GM12878 (cell line): ENCODE data around the gene DUSP10. TPM values are rescaled to one million over a fixed set of nuclear protein-coding genes. Genes with fewer than 3 reads are reported as not detected.

Experiments used
- ATAC-seq: fragments of 200-7000 bp; cut with Tn5 transposase; 3 replicates; pipeline ENCODE4 v1.9.1; 2020; ENCODE audit warnings: mild to moderate bottlenecking, moderate library complexity
- BruUV-seq: library from RNA; stranded (reverse); fragments of 400-500 nt; replicated peaks from 2 replicates; lab custom pipeline; 2021; lab: Mats Ljungman, UMichigan
- CTCF ChIA-PET: fragments of 300-600 bp; sonication (Branson Sonifier 250); formaldehyde crosslinking; extraction: SDS; loops from one replicate; lab custom pipeline; 2021; ENCODE audit warnings: inconsistent platforms; lab: Yijun Ruan, JAX
- POLR2A ChIA-PET: fragments of 350-600 bp; formaldehyde crosslinking; extraction: SDS; loops from one replicate; lab custom pipeline; 2021; ENCODE audit warnings: inconsistent platforms; lab: Charles Lee
- RAD21 ChIA-PET: fragments of 300-600 bp; sonication (Branson Sonifier 250); formaldehyde crosslinking; loops from one replicate; lab custom pipeline; 2023; ENCODE audit warnings: antibody characterized with exemption; ENCODE audit not compliant: unreplicated experiment; lab: Charles Lee
- SMC1A ChIA-PET: fragments of 300-600 bp; sonication (Branson Sonifier 250); formaldehyde crosslinking; loops from one replicate; lab custom pipeline; 2023; ENCODE audit not compliant: unreplicated experiment, uncharacterized antibody; lab: Charles Lee
- DNase-seq: peaks from one replicate; pipeline ENCODE4 v3.0.0-alpha.2; 2011; ENCODE audit warnings: low read depth, low spot score
- FAIRE-seq: peaks from 3 replicates; lab custom pipeline; 2011; peaks lifted over from hg19 to GRCh38; lab: Jason Lieb, UNC
- H2AFZ ChIP-seq: 2 replicates; pipeline ENCODE4 v1.6.0; 2011; ENCODE audit warnings: low read depth, low read length, control low read depth; ENCODE audit not compliant: control insufficient read depth
- H3K27ac ChIP-seq: 2 replicates; pipeline ENCODE4 v1.5.1; 2011; ENCODE audit warnings: control low read depth; ENCODE audit not compliant: control insufficient read depth, insufficient read depth
- H3K27me3 ChIP-seq, 2 experiments: replicated peaks in 1 of 2; 2 replicates each; pipeline versions ENCODE4 v1.6.0 to v1.6.1; 2011; ENCODE audit warnings: low read length in 1 of 2; ENCODE audit not compliant: control insufficient read depth in 2 of 2, insufficient read depth in 2 of 2
- H3K36me3 ChIP-seq, 2 experiments: 2 replicates each; pipeline ENCODE4 v1.5.1; 2011; ENCODE audit warnings: low read length in 1 of 2; ENCODE audit not compliant: control insufficient read depth in 2 of 2, insufficient read depth in 2 of 2
- H3K4me1 ChIP-seq: 2 replicates; pipeline ENCODE4 v1.6.1; 2011; ENCODE audit warnings: mild to moderate bottlenecking, low read length, moderate library complexity, mixed read lengths; ENCODE audit not compliant: control insufficient read depth, insufficient read depth
- H3K4me2 ChIP-seq: 2 replicates; pipeline ENCODE4 v1.6.0; 2011; ENCODE audit warnings: control low read depth; ENCODE audit not compliant: control insufficient read depth, insufficient read depth
- H3K4me3 ChIP-seq: fragments of 200-600 bp; sonication (generic); 2 replicates; pipeline ENCODE4 v1.5.1; 2016
- H3K79me2 ChIP-seq: 2 replicates; pipeline ENCODE4 v1.6.0; 2011; ENCODE audit warnings: low read length; ENCODE audit not compliant: control insufficient read depth, insufficient read depth
- H3K9ac ChIP-seq: 2 replicates; pipeline ENCODE4 v1.8.0; 2011; ENCODE audit warnings: low read length, control low read depth, mixed read lengths; ENCODE audit not compliant: control insufficient read depth, insufficient read depth
- H3K9me3 ChIP-seq: replicated peaks from 3 replicates; pipeline ENCODE4 v1.5.1; 2011; ENCODE audit warnings: mild to moderate bottlenecking, low read length; ENCODE audit not compliant: control insufficient read depth, insufficient read depth
- H4K20me1 ChIP-seq: 2 replicates; pipeline ENCODE4 v1.6.0; 2011; ENCODE audit not compliant: control insufficient read depth, insufficient read depth
- BCL3 ChIP-seq: IDR thresholded peaks from 2 replicates; pipeline ENCODE4 v1.6.1; 2011; ENCODE audit warnings: borderline replicate concordance, low read depth, mild to moderate bottlenecking, moderate library complexity, low read length; ENCODE audit not compliant: insufficient read depth, poor library complexity, severe bottlenecking
- BMI1 ChIP-seq: fragments of 450-650 bp; IDR thresholded peaks from 2 replicates; pipeline ENCODE4 v1.6.1; 2016; ENCODE audit warnings: mild to moderate bottlenecking, moderate library complexity, borderline replicate concordance
- BRCA1 ChIP-seq: IDR thresholded peaks from 2 replicates; pipeline ENCODE4 v1.6.1; 2011; ENCODE audit warnings: low read depth, low read length, improper control_type of control experiment
- CUX1 ChIP-seq: IDR thresholded peaks from 2 replicates; pipeline ENCODE4 v1.6.1; 2012; ENCODE audit warnings: improper control_type of control experiment, low read depth, low read length; ENCODE audit not compliant: insufficient replicate concordance
- GATAD2B ChIP-seq: fragments of 450-650 bp; conservative IDR thresholded peaks from 2 replicates; pipeline ENCODE4 v1.6.1; 2017; ENCODE audit warnings: low read depth, mild to moderate bottlenecking, moderate library complexity
- WGBS: methylation state at CpG from one replicate; pipeline ENCODE4 v1.1.6; 2016; ENCODE audit warnings: low lambda C conversion rate; ENCODE audit not compliant: insufficient replicate concordance, insufficient coverage; ENCODE audit errors: missing lambda C conversion rate; 5-methylcytosine and 5-hydroxymethylcytosine counted together
- in situ Hi-C: fragments of 300-500 bp; cut with MboI; formaldehyde crosslinking; loops from 9 replicates; pipeline ENCODE4 v1.14.3; 2018; ENCODE audit warnings: mixed read lengths
- intact Hi-C: fragments of 100-400 bp; cut with micrococcal nuclease; formaldehyde crosslinking; loops from one replicate; pipeline ENCODE4 v1.14.2; 2022; ENCODE audit not compliant: unreplicated experiment
- polyA plus RNA-seq, 11 experiments: library from polyadenylated mRNA; depleted of rRNA in 4 of 11; unstranded in 6 of 11; stranded (reverse) in 5 of 11; fragments of >200 nt; fragmentation: Nextera tagmentation in 4 of 11; fragmentation: Illumina TruSeq in 1 of 11; extraction: Ambion mirVana in 4 of 11; extraction: Trizol in 1 of 11; gene quantifications; 1 replicate in 1 of 11; 2 replicates in 10 of 11; pipeline versions ENCODE4 v1.2.1 to v1.2.3, GENCODE V29; 2011 to 2016; ENCODE audit warnings: inconsistent platforms in 2 of 11, missing spikeins in 2 of 11, low read depth in 1 of 11
- total RNA-seq, 4 experiments: library from RNA; depleted of rRNA in 3 of 4; stranded (reverse); fragments of >200 nt in 3 of 4; fragmentation: Illumina TruSeq in 1 of 4; extraction: Trizol in 1 of 4; gene quantifications; 2 replicates each; pipeline versions ENCODE4 v1.2.1 to v1.2.3, GENCODE V29; 2013 to 2021
- TF ChIP-seq, protein P1 (sequence below): fragments of 450-650 bp; IDR thresholded peaks from 2 replicates; pipeline ENCODE4 v1.6.1; 2016; ENCODE audit warnings: mild to moderate bottlenecking, moderate library complexity, borderline replicate concordance
- TF ChIP-seq, protein P2 (sequence below): fragments of 450-650 bp; IDR thresholded peaks from 2 replicates; pipeline ENCODE4 v1.6.1; 2017; ENCODE audit warnings: borderline replicate concordance

The DUSP10 gene
- total and polyA plus RNA-seq, 10 of the 15 experiments (the other 5 are each of a cell fraction or from before 2014, with no cell fraction given) = 20.3 to 38.4 (median 27.8) TPM

DNA sequence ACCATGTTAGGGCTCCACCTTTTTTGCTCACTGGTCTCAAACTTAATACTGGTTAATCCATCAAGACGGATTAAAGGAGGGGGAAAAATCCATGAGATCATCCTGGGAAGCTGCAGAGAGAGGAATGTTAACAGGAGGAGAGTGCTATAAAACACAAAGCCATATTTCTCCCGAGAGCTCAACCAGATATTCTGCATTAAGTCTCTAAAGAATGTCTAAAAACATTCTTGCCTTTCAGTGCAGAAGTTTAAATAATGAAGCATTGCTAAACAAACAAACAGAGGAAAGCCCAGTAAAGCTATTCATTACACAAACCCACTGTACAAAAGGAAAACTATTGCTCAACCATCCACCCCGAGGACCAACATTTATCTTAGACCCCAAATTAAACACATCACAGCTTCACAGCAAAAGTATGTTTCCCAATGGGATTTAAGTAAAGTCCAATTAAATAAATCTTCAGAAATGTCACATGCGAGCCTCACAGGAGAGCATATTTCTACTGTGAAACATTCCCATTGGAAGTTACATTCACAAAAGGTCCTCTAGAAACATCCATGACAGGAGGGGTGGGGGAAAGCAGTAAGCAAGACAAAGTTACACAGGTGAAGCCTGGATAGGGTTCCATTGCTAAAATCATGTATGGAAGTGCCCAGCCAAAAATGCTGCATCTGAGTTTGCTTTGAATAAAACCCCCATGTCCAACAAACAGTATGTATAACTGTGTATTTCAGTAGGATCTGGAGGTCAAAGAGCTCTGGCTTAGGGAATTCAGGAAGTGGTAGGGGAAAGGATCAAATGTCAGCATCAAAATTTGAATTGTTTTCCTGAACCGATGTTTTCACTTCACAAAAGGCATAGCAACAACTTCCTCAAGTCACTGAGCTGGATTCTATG lies 23.3 kb downstream of the DUSP10 start:
- H3K4me3 ChIP-seq = no peak overlapping the region
- H4K20me1 ChIP-seq = no peaks in the 10 kb centered on the region
- H3K4me2 ChIP-seq = no peak overlapping the region
- FAIRE-seq (no peak), ATAC-seq (no peak), DNase-seq (no peak)
- H2AFZ ChIP-seq = no peak overlapping the region
- no TSS peak for BruUV-seq
- peaks cover 9% of the 10 kb centered on the region for H3K9me3 ChIP-seq
- in situ Hi-C loops = no loop called here
- peaks cover 97% of the 10 kb centered on the region for H3K79me2 ChIP-seq
- peaks cover 26% of the 10 kb centered on the region for H3K4me1 ChIP-seq
- no peak for TF ChIP-seq GATAD2B
- no peak for TF ChIP-seq BCL3
- TF ChIP-seq, protein P1, sequence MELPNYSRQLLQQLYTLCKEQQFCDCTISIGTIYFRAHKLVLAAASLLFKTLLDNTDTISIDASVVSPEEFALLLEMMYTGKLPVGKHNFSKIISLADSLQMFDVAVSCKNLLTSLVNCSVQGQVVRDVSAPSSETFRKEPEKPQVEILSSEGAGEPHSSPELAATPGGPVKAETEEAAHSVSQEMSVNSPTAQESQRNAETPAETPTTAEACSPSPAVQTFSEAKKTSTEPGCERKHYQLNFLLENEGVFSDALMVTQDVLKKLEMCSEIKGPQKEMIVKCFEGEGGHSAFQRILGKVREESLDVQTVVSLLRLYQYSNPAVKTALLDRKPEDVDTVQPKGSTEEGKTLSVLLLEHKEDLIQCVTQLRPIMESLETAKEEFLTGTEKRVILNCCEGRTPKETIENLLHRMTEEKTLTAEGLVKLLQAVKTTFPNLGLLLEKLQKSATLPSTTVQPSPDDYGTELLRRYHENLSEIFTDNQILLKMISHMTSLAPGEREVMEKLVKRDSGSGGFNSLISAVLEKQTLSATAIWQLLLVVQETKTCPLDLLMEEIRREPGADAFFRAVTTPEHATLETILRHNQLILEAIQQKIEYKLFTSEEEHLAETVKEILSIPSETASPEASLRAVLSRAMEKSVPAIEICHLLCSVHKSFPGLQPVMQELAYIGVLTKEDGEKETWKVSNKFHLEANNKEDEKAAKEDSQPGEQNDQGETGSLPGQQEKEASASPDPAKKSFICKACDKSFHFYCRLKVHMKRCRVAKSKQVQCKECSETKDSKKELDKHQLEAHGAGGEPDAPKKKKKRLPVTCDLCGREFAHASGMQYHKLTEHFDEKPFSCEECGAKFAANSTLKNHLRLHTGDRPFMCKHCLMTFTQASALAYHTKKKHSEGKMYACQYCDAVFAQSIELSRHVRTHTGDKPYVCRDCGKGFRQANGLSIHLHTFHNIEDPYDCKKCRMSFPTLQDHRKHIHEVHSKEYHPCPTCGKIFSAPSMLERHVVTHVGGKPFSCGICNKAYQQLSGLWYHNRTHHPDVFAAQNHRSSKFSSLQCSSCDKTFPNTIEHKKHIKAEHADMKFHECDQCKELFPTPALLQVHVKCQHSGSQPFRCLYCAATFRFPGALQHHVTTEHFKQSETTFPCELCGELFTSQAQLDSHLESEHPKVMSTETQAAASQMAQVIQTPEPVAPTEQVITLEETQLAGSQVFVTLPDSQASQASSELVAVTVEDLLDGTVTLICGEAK = no peak
- no peak for TF ChIP-seq BRCA1
- TF ChIP-seq BMI1 = no peak
- TF ChIP-seq, protein P2, sequence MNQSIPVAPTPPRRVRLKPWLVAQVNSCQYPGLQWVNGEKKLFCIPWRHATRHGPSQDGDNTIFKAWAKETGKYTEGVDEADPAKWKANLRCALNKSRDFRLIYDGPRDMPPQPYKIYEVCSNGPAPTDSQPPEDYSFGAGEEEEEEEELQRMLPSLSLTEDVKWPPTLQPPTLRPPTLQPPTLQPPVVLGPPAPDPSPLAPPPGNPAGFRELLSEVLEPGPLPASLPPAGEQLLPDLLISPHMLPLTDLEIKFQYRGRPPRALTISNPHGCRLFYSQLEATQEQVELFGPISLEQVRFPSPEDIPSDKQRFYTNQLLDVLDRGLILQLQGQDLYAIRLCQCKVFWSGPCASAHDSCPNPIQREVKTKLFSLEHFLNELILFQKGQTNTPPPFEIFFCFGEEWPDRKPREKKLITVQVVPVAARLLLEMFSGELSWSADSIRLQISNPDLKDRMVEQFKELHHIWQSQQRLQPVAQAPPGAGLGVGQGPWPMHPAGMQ = no peak
- no peak for TF ChIP-seq CUX1
- ChIA-PET SMC1A (interaction anchor here (0.5 to 18.3 kb wide), 10 partner anchors 8 to 338 kb away, joined by 3 to 292 read pairs (median 5); partner anchors contain the start of gene DUSP10), RAD21 (interaction anchor here (0.8 to 5.9 kb wide), 4 partner anchors 10 to 22 kb away, joined by 3 to 25 read pairs (median 7); partner anchors contain the start of gene DUSP10), CTCF (interaction anchor here (0.7 to 2.2 kb wide), 5 partner anchors 11 to 240 kb away, joined by 3 to 8 read pairs (median 5); no protein-coding TSS in a partner anchor), POLR2A (interaction anchor here (0.9 to 4.5 kb wide), 5 partner anchors 12 to 25 kb away, joined by 3 to 23 read pairs (median 4); partner anchors contain the start of gene DUSP10)
- no peaks in the 10 kb centered on the region for H3K27me3 ChIP-seq
- WGBS = 76% methylated on average over 5 of the region's 5 CpGs
- H3K27ac ChIP-seq = no peak overlapping the region
- peaks cover 15 to 25% of the 10 kb centered on the region in 2 experiments for H3K36me3 ChIP-seq
- no peak overlapping the region for H3K9ac ChIP-seq
- intact Hi-C loops = no loop called here
